Femur (tissue), 1 donor: Measurements from ENCODE around the gene MAS1.

ENCODE experiments used
- DNase-seq: peaks from one replicate; pipeline ENCODE4 v3.0.0-alpha.2; 2017

Gene MAS1

DNA sequence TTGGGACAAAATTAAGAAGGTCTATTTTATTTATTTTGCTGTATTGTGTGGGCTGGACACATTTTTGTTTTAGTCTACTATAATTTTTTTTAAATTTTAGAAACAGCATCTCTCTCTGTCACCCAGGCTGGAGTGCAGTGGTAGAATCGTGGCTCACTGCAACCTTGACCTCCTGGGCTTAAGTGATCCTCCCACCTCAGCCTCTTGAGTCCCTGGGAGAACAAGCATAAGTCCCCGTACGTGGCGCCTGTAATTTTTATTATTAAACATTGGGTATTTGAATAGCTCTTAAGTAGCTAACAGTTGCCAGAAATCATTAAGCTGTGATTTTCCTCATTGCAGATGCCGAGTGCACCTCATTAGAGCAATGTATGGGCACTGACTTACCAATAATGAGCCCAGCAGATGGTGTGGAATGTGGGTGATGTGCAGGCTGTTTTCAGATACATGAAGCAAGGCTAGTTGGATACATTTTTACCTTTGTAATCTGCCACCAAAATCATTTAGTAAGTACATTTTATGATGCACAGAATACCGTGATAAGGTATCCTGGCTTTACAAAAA, 10.3 kb upstream of the MAS1 start:
- no peak for DNase-seq

GRCh38 chr6:159884720-159885119, 6.1 kb upstream of the MAS1 start:
- no peak for DNase-seq

GRCh38 chr6:159886270-159886669, 4.5 kb upstream of the MAS1 start:
- no peak for DNase-seq

DNA sequence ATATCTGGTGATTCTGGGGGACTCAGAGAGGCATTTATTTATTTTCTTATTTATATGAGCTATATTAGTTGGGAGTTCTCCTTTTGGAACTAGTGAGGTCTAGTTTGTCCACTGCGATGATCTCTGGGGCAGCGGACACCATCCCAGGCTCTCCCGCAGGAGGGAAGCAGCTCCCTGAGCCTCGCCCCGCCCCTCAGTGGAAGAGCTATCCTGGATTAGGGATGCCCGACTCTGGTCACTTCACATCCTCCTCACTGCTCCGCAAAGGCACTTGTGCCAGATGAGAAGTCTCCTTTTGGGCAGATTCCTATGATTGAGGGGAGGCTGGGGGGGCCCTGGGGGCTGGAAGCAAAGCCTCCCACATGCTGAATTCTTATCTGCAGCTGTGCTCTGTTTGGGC, 3.6 kb upstream of the MAS1 start:
- DNase-seq: no peak

DNA sequence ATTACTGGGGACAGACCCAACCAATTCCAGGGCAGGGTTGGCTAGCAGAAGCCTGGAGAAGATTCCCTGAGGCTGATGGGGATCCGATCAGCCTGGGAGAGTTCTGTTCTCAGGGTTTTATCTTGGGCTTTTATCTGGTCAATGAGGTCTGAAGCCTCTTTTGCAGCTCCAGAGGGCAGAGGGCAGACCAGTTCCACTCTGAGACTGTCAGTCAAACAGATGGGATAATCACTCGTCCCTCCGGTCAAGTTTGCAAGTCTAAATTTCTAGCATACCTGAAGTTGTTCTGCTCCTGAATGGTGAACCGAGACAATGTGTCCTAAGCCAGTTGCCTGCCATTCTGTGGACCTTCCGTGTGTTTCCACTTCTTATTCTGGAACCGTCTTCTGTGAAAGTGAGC, 3.0 kb upstream of the MAS1 start:
- DNase-seq: no peak

GRCh38 chr6:159890201-159890600, 587 bp upstream of the MAS1 start:
- no peak for DNase-seq

- DNase-seq: no peak
Measured at GRCh38 chr6:159892053-159892452, 1.3 kb downstream of the MAS1 start.

DNA sequence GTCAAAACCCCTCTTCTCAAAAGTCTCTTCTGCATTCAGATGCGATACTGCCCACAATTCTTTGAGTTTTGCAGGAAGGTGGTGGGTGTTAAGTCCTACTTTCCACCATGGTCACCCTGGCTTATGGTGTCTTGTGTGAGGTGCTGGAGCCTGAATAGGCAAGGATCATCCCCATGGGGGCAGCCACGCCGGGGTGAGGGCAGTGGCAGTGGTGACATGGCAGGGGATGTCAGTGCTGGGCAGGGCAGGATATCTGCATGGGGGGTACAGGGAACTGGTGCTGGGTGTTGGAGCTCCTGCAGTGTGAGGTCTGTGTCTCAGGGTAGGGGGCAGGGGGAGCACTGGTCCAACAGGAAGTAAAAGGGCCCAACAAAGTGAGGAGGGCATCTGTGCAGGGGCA, 2.3 kb downstream of the MAS1 start:
- no peak for DNase-seq

DNA sequence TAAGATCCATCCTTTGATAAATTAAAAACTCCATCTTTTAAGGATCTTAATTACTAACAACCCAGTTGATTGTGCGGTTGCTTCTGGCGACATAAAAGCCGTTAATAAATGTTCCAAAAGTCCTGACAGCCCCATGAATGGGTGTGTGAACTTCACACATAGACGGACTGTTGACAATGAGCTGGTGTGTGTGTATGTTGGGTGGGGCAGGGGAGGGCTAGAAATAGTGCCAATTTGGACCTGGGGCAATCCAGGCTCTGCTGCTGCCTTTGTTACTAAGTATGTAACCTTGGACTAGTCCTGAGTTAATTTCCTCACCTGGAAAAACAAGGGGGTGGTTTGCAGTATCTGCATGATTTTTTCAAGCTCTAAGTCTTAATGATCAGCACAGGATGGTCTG, 4.2 kb downstream of the MAS1 start:
- DNase-seq: no peak

DNA sequence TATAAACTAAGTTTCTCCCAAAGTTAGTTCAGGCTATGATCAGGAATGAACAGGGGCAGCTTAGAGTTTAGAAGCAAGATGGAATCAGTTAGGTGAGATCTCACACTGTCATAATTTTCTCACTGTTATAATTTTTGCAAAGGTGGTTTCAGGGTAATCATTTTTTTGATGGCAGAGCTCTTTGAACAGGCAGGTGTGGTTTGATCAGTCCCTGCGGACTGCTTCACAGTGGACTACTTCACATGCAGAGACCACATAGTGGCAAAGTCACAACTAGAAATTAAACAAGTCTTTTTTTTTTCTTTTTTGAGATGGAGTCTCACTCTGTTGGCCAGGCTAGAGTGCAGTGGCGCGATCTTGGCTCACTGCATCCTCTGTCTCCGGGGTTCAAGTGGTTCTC, 6.8 kb downstream of the MAS1 start:
- DNase-seq: no peak

DNA sequence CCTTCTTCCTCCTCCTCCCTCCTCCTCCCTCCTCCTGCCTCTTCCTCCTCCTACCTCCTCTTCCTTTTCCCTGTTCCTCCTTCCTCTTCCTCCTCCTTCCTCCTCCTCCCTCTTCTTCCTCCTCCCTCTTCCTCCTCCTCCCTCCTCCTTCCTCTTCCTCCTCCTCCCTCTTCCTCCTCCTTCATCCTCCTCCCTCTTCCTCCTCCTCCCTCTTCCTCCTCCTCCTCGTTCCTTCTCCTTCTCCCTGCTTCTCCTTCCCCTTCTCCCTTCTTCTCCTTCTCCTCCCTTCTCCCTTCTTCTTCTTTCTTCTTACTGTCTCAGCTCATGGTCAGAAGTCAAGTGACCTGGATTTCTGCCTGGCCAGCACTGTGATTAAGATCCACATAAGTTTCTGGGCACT, 7.7 kb downstream of the MAS1 start:
- no peak for DNase-seq

- DNase-seq: no peak
Measured at GRCh38 chr6:159899994-159900745, 9.4 kb downstream of the MAS1 start.

- DNase-seq: peak; percentile 56
Measured at GRCh38 chr6:159902620-159903019, 11.8 kb downstream of the MAS1 start.

DNA sequence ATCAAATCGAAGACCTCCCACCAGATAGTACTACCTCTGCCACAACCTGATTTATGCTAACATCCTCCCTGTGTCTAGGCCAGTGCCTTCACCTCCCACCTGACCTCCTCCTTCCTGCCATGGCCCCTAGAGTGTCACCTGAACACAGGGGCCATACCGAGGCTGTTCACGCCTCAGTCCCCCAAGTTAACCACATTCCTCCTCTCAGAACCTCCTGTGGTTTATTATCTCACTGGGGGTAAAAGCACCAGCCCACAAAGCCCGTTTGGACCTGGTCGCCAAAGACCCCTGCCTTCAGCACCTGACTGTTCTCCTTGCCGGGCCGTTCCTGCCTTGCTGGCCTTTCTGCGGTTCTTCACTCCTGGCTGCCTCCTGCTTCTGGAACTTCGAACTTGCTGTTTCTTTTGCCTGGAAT, 13.7 kb downstream of the MAS1 start:
- no peak for DNase-seq

DNA sequence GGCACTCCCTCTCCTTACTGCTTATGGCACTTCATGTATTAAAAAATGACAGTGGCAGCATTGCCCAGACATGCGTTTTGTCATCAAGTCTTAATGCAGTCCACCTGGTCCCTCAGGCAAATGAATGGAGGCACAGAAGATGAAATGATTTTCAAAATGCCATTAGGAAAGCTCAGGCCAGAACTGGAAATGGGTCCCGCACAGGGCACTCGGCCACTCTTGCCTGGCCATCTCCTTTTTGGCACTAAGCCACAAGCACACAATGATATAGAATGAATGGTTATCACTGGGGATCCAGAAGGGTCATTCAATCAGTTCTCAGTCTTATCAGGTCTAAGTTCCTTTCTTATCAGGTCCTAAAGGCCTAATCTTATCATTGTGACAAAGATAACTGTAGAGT, 15.6 kb downstream of the MAS1 start:
- no peak for DNase-seq

DNA sequence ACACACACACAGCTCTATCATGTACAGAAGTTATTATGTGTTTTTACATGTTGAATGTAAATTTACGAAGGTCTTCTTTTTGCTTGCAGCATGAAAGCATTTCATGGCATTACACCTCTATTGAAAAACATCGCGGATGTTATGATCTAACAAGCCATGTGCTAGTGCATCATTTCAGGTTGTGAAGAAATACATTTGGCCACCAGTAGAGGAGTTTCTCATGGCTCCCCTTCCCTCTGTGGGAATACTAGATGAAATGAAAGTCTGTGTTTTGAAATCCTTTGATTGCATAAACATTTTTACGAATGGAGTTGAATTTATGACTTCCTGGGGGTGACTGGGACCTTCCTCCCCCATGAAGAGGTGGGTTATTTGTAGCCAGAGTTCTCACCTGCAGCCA, 17.7 kb downstream of the MAS1 start:
- DNase-seq: no peak

- DNase-seq: no peak
Measured at GRCh38 chr6:159908979-159909378, 18.2 kb downstream of the MAS1 start.

- no peak for DNase-seq
Measured at GRCh38 chr6:159910342-159910741, 19.6 kb downstream of the MAS1 start.

GRCh38 chr6:159913375-159913774, 22.6 kb downstream of the MAS1 start:
- DNase-seq: no peak

- no peak for DNase-seq
Measured at GRCh38 chr6:159913862-159914564, 23.2 kb downstream of the MAS1 start.

DNA sequence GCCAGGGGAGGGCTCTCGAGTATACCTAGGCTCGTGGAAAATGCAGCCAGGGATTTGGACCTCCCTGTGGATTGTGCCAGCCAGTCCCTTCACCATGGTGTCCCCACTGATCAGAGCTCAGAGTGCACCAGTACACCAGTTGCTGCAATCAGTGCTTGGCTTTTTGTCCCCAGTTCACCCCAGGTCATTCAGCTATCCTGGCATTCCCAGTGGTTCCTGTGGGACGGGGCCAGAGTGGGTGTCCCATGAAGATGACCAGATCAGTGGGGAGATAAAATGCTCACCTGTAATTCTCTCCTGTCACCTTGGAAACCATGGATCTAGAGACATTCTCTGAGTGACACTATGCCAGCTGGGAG, 23.8 kb downstream of the MAS1 start:
- no peak for DNase-seq

DNA sequence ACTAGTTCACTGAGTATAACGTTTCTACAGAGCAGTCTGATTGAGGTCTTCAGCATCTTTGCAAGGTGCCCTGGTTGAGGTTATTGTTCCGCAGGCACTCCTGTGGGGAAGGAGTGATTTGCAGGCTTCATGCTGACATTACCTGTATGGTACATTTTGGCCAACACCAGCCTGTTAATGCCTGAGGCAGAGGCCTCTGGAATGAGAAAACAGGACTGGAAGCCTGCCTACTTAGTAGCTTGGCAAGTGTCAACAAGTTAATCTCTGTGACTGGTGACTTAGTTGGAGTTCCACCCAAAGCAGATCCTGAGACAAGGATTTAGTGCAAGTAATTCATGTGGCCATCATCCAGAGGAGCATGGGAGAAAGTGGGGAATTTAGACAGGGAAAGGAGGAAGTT, 24.6 kb downstream of the MAS1 start:
- DNase-seq: no peak

DNA sequence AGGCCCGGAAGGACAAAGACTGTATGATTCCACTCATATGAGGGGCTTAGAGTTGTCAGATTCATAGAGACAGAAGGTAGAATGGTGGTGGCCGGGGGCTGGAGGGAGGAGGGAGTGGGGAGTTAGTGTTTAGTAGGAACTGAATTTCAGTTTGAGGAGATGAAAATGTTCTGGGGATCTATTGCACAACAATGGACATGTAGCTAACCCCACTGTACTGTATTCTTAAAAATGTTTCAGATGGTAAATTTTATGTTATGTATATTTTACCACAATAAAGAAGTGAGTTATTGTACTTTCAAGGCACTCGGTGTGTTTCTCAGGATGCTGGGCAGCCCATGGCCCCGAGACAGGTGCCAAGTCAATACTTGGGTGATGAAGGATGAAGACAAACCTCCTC, 25.4 kb downstream of the MAS1 start:
- DNase-seq: no peak

- no peak for DNase-seq
Measured at GRCh38 chr6:159916752-159917151, 26.0 kb downstream of the MAS1 start.
